Body of pancreas (tissue), 4 donors: ENCODE data around the gene GADD45A.

Source experiments
- POLR2A ChIP-seq, 3 donors: fragments of 450-650 bp; IDR thresholded peaks; one replicate each; pipeline ENCODE4 v1.6.1; 2016; ENCODE audit warnings: antibody characterized with exemption in 3 of 3, mild to moderate bottlenecking in 2 of 3
- TF ChIP-seq, protein P1 (sequence below), 7 experiments: fragments of 450-650 bp in 4 of 7; fragments of 200-600 bp in 3 of 7; sonication (generic) in 3 of 7; IDR thresholded peaks; one replicate each; pipeline ENCODE4 v1.5.1; 2016 to 2019; ENCODE audit warnings: antibody characterized with exemption in 7 of 7

DNA sequence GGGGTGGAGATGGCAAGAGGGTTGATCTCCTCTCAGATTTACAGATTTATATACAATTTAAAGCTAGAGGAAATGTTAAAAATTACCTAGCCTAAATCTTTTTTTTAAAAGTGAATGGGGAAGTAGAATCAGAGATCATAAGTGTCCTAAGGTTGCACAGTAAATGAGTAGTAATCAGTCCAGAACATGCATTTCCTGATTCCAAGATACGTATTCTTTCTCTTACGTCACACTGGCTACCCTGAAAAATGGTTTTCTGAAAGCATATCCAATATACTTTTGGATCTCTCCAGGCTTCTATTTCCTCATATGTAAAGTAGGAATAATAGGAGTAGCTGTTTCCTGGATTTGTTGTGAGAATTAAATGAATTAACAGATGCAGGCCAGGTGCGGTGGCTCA lies 11.7 kb downstream of the GADD45A start:
- TF ChIP-seq, protein P1, sequence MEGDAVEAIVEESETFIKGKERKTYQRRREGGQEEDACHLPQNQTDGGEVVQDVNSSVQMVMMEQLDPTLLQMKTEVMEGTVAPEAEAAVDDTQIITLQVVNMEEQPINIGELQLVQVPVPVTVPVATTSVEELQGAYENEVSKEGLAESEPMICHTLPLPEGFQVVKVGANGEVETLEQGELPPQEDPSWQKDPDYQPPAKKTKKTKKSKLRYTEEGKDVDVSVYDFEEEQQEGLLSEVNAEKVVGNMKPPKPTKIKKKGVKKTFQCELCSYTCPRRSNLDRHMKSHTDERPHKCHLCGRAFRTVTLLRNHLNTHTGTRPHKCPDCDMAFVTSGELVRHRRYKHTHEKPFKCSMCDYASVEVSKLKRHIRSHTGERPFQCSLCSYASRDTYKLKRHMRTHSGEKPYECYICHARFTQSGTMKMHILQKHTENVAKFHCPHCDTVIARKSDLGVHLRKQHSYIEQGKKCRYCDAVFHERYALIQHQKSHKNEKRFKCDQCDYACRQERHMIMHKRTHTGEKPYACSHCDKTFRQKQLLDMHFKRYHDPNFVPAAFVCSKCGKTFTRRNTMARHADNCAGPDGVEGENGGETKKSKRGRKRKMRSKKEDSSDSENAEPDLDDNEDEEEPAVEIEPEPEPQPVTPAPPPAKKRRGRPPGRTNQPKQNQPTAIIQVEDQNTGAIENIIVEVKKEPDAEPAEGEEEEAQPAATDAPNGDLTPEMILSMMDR (IDR thresholded peaks at IDR 0.05), result no peak
- TF ChIP-seq POLR2A (IDR thresholded peaks at IDR 0.05), result no peak
